BJ (cell line): Measurements from ENCODE around the gene RAI14. TPM values are rescaled to one million over a fixed set of nuclear protein-coding genes. Genes with fewer than 3 reads are reported as not detected.

Experiments used
- CTCF ChIA-PET: fragments of 350-600 bp; formaldehyde crosslinking; extraction: SDS; loops from one replicate; lab custom pipeline; 2021; ENCODE audit warnings: antibody characterized with exemption, inconsistent platforms; lab: Yijun Ruan, JAX
- POLR2A ChIA-PET: fragments of 300-600 bp; sonication (Branson Sonifier 250); formaldehyde crosslinking; extraction: SDS; loops from one replicate; lab custom pipeline; 2021; ENCODE audit warnings: antibody characterized with exemption; lab: Charles Lee
- DNase-seq: peaks from one replicate; pipeline ENCODE4 v3.0.0-alpha.2; 2011; ENCODE audit warnings: low read depth
- H3K27me3 ChIP-seq: 2 replicates; pipeline ENCODE4 v1.6.0; 2011; ENCODE audit warnings: low read length; ENCODE audit not compliant: control insufficient read depth, insufficient read depth
- H3K36me3 ChIP-seq: 2 replicates; pipeline ENCODE4 v1.5.1; 2011; ENCODE audit warnings: low read length; ENCODE audit not compliant: control insufficient read depth, insufficient read depth
- H3K4me3 ChIP-seq: 2 replicates; pipeline ENCODE4 v1.5.1; 2011; ENCODE audit warnings: low read depth, mild to moderate bottlenecking, control low read depth, low read length
- polyA plus RNA-seq: library from polyadenylated mRNA; depleted of rRNA; stranded (reverse); fragments of >200 nt; gene quantifications from 2 replicates; pipeline ENCODE4 v1.2.3, GENCODE V29; 2011
- TF ChIP-seq, protein P1 (sequence below): IDR thresholded peaks from 2 replicates; pipeline ENCODE4 v1.5.1; 2011; ENCODE audit warnings: low read depth, mild to moderate bottlenecking, control low read depth, inconsistent platforms, low read length, moderate library complexity; ENCODE audit not compliant: insufficient read depth

RAI14 gene
- polyA plus RNA-seq, 1 experiment: 183 TPM

DNA sequence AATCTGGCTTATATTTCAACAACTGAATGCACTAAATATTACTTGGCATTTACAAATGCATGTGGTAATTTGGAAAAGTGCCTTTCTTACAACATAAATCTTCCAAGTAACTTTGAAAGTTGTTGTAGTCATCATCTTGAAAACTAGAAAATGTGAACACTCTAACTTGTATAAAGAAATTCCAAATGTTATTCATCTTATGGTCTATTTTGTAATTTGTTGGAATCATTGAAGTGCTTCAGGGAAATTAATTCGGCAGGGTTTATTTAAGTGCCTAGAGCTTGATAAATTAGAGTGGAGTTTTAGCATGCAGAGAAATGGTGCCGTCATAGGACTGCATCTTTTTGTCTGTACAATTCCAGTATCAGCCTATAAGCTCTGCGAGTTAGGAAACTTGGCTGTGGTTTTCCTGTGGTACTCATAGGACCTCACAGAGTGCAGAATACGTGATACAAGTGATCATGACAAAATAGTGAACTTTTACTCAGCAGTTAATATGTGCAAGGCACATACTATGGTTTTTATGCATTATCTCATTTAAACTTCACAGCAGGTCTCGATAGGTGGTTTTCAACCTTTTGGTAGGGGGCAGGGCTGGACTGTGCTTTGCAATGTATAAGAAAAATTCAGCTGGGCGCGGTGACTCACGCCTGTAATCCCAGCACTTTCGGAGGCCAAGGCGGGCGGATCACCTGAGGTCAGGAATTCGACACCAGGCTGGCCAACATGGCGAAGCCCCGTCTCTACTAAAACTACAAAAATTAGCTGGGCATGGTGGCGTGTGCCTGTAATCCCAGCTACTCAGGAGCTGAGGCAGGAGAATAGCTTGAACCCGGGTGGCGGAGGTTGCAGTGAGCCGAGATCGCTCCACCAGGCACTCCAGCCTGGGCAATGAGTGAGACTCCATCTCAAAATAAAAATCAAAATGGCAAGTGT, 79.6 kb downstream of the RAI14 start:
- Histone ChIP-seq H3K27me3 (no peaks in the 10 kb centered on the region), H3K4me3 (no peak overlapping the region), H3K36me3 (peaks cover 10% of the 10 kb centered on the region)
- TF ChIP-seq, protein P1, sequence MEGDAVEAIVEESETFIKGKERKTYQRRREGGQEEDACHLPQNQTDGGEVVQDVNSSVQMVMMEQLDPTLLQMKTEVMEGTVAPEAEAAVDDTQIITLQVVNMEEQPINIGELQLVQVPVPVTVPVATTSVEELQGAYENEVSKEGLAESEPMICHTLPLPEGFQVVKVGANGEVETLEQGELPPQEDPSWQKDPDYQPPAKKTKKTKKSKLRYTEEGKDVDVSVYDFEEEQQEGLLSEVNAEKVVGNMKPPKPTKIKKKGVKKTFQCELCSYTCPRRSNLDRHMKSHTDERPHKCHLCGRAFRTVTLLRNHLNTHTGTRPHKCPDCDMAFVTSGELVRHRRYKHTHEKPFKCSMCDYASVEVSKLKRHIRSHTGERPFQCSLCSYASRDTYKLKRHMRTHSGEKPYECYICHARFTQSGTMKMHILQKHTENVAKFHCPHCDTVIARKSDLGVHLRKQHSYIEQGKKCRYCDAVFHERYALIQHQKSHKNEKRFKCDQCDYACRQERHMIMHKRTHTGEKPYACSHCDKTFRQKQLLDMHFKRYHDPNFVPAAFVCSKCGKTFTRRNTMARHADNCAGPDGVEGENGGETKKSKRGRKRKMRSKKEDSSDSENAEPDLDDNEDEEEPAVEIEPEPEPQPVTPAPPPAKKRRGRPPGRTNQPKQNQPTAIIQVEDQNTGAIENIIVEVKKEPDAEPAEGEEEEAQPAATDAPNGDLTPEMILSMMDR: no peak
- ChIA-PET POLR2A (no interaction called here), CTCF (interaction anchor here (1.2 to 1.4 kb wide), 2 partner anchors 11 to 249 kb away, joined by 3 to 4 read pairs; no protein-coding TSS in a partner anchor)
- peak; percentile 41 for DNase-seq

DNA sequence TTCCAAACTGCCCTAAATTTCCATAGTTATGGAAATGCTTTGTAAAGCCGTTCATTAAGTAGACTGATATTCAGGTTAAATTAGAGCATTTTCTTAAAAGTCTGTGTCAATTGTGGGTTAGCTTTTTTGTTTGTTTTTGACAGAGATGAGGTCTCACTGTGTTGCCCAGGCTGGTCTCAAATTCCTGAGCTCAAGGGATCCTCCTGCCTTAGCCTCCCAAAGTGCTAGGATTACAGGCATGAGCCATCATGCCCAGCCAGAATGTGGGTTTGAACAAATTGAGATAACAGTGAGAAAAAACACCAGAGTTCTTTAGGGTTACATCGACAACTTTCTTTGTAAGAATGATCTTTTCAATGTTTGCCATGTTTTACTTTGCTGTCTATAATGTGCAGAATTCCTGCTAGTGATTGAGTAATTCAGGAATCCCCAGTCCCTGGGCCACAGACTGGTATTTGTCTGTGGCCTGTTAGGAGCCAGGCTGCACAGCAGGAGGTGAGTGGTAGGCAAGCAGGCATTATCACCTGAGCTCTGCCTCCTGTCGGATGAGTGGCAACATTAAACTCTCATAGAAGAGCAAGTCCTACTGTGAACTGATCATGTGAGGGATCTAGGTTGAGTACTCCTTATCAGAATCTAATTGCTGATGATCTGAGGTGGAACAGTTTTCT, 80.5 kb downstream of the RAI14 start:
- no peak for DNase-seq

DNA sequence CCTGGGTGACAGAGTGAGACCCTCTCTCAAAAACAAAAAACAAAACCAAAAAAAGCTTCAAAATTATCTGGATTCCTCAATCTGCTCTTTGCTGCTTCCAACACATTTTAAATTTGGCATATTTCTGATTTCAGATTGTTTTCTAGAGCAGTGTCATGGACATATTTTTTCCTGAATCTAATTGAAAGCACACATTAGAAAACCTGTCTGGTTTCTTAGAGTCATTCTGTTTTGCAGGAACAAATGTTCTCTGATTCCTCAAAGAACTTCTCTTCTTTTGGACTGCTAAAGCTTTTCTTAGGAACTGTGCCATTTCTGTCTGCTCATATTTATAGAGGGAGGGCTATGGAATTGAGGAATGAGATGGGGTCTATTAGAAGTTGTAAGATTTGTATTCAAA, 81.6 kb downstream of the RAI14 start:
- TF ChIP-seq, protein P1: no peak
- Histone ChIP-seq H3K4me3 (no peak overlapping the region), H3K27me3 (no peaks in the 10 kb centered on the region), H3K36me3 (peaks cover 8% of the 10 kb centered on the region)
- ChIA-PET POLR2A (interaction anchor here (0.6 kb wide), 1 partner anchor 85 kb away, joined by 3 read pairs; no protein-coding TSS in a partner anchor), CTCF (no interaction called here)
- DNase-seq: no peak

More for the DNA sequence above, 80.5 kb downstream of the RAI14 start:
- peaks cover 10% of the 10 kb centered on the region for H3K36me3 ChIP-seq
- H3K27me3 ChIP-seq: no peaks in the 10 kb centered on the region
- H3K4me3 ChIP-seq: no peak overlapping the region
- POLR2A ChIA-PET: no interaction called here
- CTCF ChIA-PET: no interaction called here
- TF ChIP-seq, protein P1: no peak

DNA sequence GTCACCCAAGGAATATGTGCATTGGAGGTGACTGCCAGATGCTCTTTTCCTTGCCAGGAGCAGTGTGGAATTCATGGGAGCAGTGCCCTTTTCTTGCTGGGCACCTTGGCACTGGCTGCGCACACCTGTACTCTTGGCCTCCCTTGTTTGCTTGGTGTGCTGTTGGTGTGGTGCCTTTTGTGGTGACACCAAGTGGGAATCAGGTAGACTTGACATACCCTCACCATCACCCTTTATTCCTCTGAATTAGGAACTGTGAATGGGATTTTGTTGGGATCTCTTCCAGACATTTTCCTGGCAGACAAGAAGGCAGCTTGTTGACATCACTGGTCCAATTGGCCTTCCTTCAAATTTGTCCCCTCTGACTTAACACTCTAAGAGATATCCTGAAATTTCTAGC, 82.3 kb downstream of the RAI14 start:
- Histone ChIP-seq H3K36me3 (peaks cover 6% of the 10 kb centered on the region), H3K4me3 (no peak overlapping the region), H3K27me3 (no peaks in the 10 kb centered on the region)
- TF ChIP-seq, protein P1: no peak
- no peak for DNase-seq
- ChIA-PET CTCF (interaction anchor here (0.9 kb wide), 1 partner anchor 252 kb away, joined by 3 read pairs; no protein-coding TSS in a partner anchor), POLR2A (no interaction called here)

DNA sequence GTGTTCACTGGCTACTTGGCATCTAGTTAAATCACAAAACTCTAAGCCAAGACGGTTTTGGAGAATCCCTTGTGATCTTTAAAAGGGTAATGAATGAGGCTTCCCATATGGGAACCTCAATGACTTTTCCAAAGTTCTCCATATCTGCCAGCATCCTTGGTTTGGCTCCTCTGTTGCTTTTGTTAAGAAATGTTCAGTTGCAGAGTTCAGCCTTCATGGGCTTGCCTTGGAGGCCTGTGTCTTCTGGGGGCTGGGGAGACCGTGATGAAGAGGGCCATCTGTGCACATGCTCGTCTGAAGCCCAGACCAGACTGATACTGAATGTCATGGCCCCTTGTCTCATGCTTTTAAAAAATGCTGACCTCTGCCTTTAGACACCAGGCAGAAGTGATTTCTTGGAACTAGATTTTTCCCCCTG, 84.3 kb downstream of the RAI14 start:
- no peak for DNase-seq
- ChIA-PET POLR2A (no interaction called here), CTCF (no interaction called here)
- H3K27me3 ChIP-seq: no peaks in the 10 kb centered on the region
- H3K4me3 ChIP-seq: no peak overlapping the region
- peaks cover 2% of the 10 kb centered on the region; the same call in 1 of the 2 replicates for H3K36me3 ChIP-seq
- TF ChIP-seq, protein P1: no peak
